Neural progenitor cell (in vitro differentiated cells): ENCODE results near the gene ZMYM5.

ENCODE experiments used
- CTCF ChIP-seq: fragments of 200-600 bp; sonication (generic); IDR thresholded peaks from 2 replicates; pipeline ENCODE4 v1.5.1; 2017; ENCODE audit warnings: antibody characterized with exemption, mild to moderate bottlenecking
- EZH2 ChIP-seq: fragments of 200-600 bp; sonication (generic); IDR thresholded peaks from 2 replicates; pipeline ENCODE4 v1.6.1; 2017; ENCODE audit warnings: antibody characterized with exemption, mild to moderate bottlenecking, moderate library complexity

- TF ChIP-seq CTCF (no peak), EZH2 (no peak)
Measured at GRCh38 chr13:19834704-19835103, 28.7 kb downstream of the ZMYM5 start.
